Endothelial cell (in vitro differentiated cells): ENCODE measurements around the gene SELENON. TPM values are rescaled to one million over a fixed set of nuclear protein-coding genes. Genes with fewer than 3 reads are reported as not detected.

Source experiments
- DNase-seq: peaks from one replicate; pipeline ENCODE4 v3.0.0; 2021; ENCODE audit warnings: low spot score
- H3K27ac Mint-ChIP-seq: one replicate; pipeline ENCODE4 v1.8.0; 2021; ENCODE audit warnings: mixed read lengths, inconsistent platforms; ENCODE audit not compliant: unreplicated experiment
- H3K27me3 Mint-ChIP-seq: one replicate; pipeline ENCODE4 v1.8.0; 2021; ENCODE audit warnings: mild to moderate bottlenecking, moderate library complexity, mixed read lengths, inconsistent platforms; ENCODE audit not compliant: unreplicated experiment
- H3K36me3 Mint-ChIP-seq: one replicate; pipeline ENCODE4 v1.8.0; 2021; ENCODE audit warnings: mild to moderate bottlenecking, low read depth, mixed read lengths, inconsistent platforms; ENCODE audit not compliant: unreplicated experiment
- H3K4me1 Mint-ChIP-seq: one replicate; pipeline ENCODE4 v1.8.0; 2021; ENCODE audit warnings: mild to moderate bottlenecking, mixed read lengths, inconsistent platforms; ENCODE audit not compliant: unreplicated experiment
- H3K4me3 Mint-ChIP-seq: one replicate; pipeline ENCODE4 v1.8.0; 2021; ENCODE audit warnings: mild to moderate bottlenecking, mixed read lengths, inconsistent platforms; ENCODE audit not compliant: unreplicated experiment
- H3K9me3 Mint-ChIP-seq: one replicate; pipeline ENCODE4 v1.8.0; 2021; ENCODE audit warnings: mixed read lengths, inconsistent platforms; ENCODE audit not compliant: unreplicated experiment
- CTCF ChIP-seq: fragments of 200-600 bp; sonication (generic); IDR thresholded peaks from one replicate; pipeline ENCODE4 v1.5.0; 2021; ENCODE audit warnings: antibody characterized with exemption; ENCODE audit not compliant: unreplicated experiment
- total RNA-seq: library from RNA; stranded (reverse); fragmentation: NEBNext Ultra II Directional; extraction: Animal tissue kit (Norgen Biotek cat#: 25700); gene quantifications from one replicate; pipeline ENCODE4 v1.2.1, GENCODE V29; 2021; ENCODE audit not compliant: unreplicated experiment

The SELENON gene
- total RNA-seq, 1 donor from 2014 or later: 284 TPM

GRCh38 chr1:25770541-25771220 lies 29.3 kb upstream of the SELENON start:
- no peak for TF ChIP-seq CTCF
- Mint-ChIP-seq H3K9me3 (no peaks in the 10 kb centered on the region), H3K36me3 (peaks cover 25% of the 10 kb centered on the region), H3K4me1 (peaks cover 18% of the 10 kb centered on the region), H3K4me3 (no peak overlapping the region), H3K27ac (no peak overlapping the region), H3K27me3 (peaks cover 2% of the 10 kb centered on the region)
- DNase-seq: no peak

- H3K27ac Mint-ChIP-seq: no peak overlapping the region
- H3K36me3 Mint-ChIP-seq: peaks cover 25% of the 10 kb centered on the region
- TF ChIP-seq CTCF: no peak
- no peak for DNase-seq
- H3K4me1 Mint-ChIP-seq: peaks cover 16% of the 10 kb centered on the region
- H3K9me3 Mint-ChIP-seq: no peaks in the 10 kb centered on the region
- H3K27me3 Mint-ChIP-seq: peaks cover 2% of the 10 kb centered on the region
- no peak overlapping the region for H3K4me3 Mint-ChIP-seq
Measured at GRCh38 chr1:25771221-25772114, 28.5 kb upstream of the SELENON start.

- H3K4me3 Mint-ChIP-seq: no peak overlapping the region
- peaks cover 2% of the 10 kb centered on the region for H3K27me3 Mint-ChIP-seq
- DNase-seq: no peak
- no peaks in the 10 kb centered on the region for H3K9me3 Mint-ChIP-seq
- no peak overlapping the region for H3K27ac Mint-ChIP-seq
- peaks cover 30% of the 10 kb centered on the region for H3K36me3 Mint-ChIP-seq
- peaks cover 16% of the 10 kb centered on the region for H3K4me1 Mint-ChIP-seq
- TF ChIP-seq CTCF: no peak
Measured at GRCh38 chr1:25772164-25772563, 27.8 kb upstream of the SELENON start.

DNA sequence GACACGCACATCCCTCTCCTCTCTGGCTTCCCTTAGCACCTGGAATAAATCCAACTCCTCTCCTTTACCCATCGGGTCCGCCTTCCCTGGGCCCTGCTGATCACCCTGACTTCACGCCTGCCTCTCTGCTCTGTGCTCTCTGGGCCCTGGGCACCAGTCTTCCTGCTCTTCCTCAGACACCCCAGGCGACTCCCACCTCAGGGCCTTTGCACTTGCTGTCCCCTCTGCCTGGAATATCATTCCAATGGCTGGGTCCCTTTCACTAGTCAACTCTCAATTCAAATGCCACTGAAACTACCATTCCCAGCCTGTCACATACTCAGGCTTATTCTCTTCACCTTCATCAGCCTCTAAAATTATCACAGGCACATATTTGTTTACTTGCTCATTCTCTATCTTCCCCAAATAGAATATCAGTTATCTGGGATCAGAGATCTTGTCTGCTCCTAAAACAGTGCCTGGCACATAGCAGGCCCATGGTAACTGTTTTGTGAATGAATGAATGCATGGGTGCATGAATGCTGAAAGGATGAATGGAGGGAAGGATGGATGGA lies 27.2 kb upstream of the SELENON start:
- peaks cover 2% of the 10 kb centered on the region for H3K27me3 Mint-ChIP-seq
- TF ChIP-seq CTCF: no peak
- peak overlapping the region; percentile 5 for H3K4me3 Mint-ChIP-seq
- H3K36me3 Mint-ChIP-seq: peaks cover 30% of the 10 kb centered on the region
- no peaks in the 10 kb centered on the region for H3K9me3 Mint-ChIP-seq
- H3K27ac Mint-ChIP-seq: peak overlapping the region; percentile 10
- DNase-seq: no peak
- peaks cover 16% of the 10 kb centered on the region for H3K4me1 Mint-ChIP-seq
